ENCODE data around the gene ECHDC3. TPM values are rescaled to one million over a fixed set of nuclear protein-coding genes. Genes with fewer than 3 reads are reported as not detected.

The ECHDC3 gene
- total RNA-seq, 2 donors from 2014 or later = 77.6 to 98.3 TPM

DNA sequence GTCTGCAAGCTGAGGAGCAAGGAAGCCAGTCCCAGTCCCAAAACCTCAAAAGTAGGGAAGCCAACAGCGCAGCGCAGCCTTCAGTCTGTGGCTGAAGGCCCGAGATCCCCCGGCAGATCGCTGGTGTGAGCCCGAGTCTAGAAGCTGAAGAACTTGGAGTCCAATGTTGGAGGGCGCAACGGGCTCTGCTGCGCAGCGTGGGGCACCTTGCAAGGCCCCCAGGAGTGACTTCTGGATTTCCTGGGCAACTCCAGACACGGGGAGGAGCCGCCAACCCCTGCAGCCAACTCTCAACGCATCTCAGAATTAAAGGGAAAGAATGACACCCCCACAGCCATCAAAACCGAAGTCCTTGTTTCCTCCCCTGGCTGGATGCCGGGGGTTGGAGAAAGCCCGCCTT lies 62.2 kb downstream of the ECHDC3 start:
- Histone ChIP-seq H3K9me3 (no peaks in the 10 kb centered on the region), H3K27me3 (replicated peaks; ENCODE audit: insufficient read depth) (no peaks in the 10 kb centered on the region), H3K4me3 (no peak overlapping the region), H3K36me3 (no peaks in the 10 kb centered on the region), H3K4me1 (replicated peaks) (no peaks in the 10 kb centered on the region), H3K27ac (no peak overlapping the region)
- TF ChIP-seq POLR2AphosphoS5 (IDR thresholded peaks at IDR 0.05) (no peak), POLR2A (IDR thresholded peaks at IDR 0.05) (no peak)
- TF ChIP-seq, protein P1, sequence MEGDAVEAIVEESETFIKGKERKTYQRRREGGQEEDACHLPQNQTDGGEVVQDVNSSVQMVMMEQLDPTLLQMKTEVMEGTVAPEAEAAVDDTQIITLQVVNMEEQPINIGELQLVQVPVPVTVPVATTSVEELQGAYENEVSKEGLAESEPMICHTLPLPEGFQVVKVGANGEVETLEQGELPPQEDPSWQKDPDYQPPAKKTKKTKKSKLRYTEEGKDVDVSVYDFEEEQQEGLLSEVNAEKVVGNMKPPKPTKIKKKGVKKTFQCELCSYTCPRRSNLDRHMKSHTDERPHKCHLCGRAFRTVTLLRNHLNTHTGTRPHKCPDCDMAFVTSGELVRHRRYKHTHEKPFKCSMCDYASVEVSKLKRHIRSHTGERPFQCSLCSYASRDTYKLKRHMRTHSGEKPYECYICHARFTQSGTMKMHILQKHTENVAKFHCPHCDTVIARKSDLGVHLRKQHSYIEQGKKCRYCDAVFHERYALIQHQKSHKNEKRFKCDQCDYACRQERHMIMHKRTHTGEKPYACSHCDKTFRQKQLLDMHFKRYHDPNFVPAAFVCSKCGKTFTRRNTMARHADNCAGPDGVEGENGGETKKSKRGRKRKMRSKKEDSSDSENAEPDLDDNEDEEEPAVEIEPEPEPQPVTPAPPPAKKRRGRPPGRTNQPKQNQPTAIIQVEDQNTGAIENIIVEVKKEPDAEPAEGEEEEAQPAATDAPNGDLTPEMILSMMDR (IDR thresholded peaks at IDR 0.05) = no peak
- intact Hi-C loops (cut with DNase I) = no loop called here
- no peak for DNase-seq (ENCODE audit: low spot score)
- WGBS = 91% methylated on average over 16 of the region's 16 CpGs

DNA sequence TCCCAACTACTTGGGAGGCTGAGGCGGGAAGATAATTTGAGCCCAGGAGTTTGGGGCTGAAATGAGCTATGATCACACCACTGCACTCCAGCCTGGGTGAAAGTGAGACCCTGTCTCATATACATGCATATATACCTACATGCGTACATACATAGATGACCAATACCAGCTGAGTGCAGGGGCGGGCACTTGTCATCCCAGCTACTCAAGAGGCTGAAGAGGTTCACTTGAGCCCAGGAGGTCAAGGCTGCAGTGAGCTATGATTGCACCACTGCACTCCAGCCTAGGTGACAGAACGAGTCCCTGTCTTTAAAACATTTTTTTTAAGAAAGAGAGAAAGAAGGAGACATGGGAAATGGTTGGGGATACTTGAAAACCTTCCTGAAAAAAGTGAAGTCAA lies 63.6 kb downstream of the ECHDC3 start:
- Histone ChIP-seq H3K27ac (no peak overlapping the region), H3K9me3 (no peaks in the 10 kb centered on the region), H3K4me3 (no peak overlapping the region), H3K4me1 (replicated peaks) (no peaks in the 10 kb centered on the region), H3K36me3 (no peaks in the 10 kb centered on the region), H3K27me3 (replicated peaks; ENCODE audit: insufficient read depth) (no peaks in the 10 kb centered on the region)
- TF ChIP-seq POLR2A (IDR thresholded peaks at IDR 0.05) (no peak), POLR2AphosphoS5 (IDR thresholded peaks at IDR 0.05) (no peak)
- TF ChIP-seq, protein P1 (IDR thresholded peaks at IDR 0.05) = no peak
- DNase-seq (ENCODE audit: low spot score) = no peak
- intact Hi-C loops (cut with DNase I) = no loop called here
- 85% methylated on average over 4 of the region's 4 CpGs for WGBS

DNA sequence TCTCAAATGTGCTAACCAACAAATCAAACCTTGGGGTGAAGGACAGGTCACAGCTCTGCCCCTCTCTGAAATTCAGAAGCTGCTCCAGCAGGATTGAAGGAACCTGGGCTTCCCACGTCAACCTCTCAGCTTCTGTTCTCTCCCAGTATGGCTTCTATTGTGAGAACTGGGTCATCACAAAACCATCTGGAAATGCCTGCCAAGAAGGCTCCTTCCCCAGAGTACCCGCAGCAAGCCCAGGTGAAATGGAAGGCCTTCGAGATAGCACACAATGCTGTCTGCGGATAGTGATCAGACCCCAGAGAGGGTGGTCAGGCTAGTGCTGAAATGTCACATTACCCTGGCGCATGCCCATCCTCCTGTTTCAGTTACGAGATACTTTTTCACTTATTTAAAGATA lies 64.5 kb downstream of the ECHDC3 start:
- Histone ChIP-seq H3K4me3 (no peak overlapping the region), H3K27me3 (replicated peaks; ENCODE audit: insufficient read depth) (no peaks in the 10 kb centered on the region), H3K27ac (no peak overlapping the region), H3K36me3 (no peaks in the 10 kb centered on the region), H3K4me1 (replicated peaks) (no peaks in the 10 kb centered on the region), H3K9me3 (no peaks in the 10 kb centered on the region)
- intact Hi-C loops (cut with DNase I) = no loop called here
- WGBS = 84% methylated on average over 6 of the region's 6 CpGs
- DNase-seq (ENCODE audit: low spot score) = no peak
- TF ChIP-seq, protein P1 (IDR thresholded peaks at IDR 0.05) = no peak
- TF ChIP-seq POLR2A (IDR thresholded peaks at IDR 0.05) = no peak
- TF ChIP-seq POLR2AphosphoS5 (IDR thresholded peaks at IDR 0.05) = no peak

DNA sequence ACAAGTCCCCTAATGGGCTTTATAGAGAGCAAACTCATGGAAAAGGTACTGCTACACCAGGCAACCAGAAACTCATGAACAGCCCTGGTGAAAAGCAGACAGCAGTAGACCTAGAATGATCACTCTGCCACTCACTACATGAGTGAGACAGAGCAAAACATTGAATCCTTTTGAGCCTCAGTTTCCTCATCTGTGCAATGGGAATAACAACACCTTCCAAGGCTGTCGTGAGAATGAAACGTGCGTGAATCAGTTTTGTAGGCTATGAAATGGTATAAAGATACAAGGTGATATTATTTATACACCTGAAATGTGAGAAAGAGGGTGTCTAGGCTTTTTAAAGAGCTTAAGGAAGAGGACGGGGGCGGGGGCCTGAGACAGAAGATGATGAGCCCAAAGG lies 66.6 kb downstream of the ECHDC3 start:
- Histone ChIP-seq H3K9me3 (no peaks in the 10 kb centered on the region), H3K4me1 (replicated peaks) (no peaks in the 10 kb centered on the region), H3K27me3 (replicated peaks; ENCODE audit: insufficient read depth) (no peaks in the 10 kb centered on the region), H3K27ac (no peak overlapping the region), H3K4me3 (no peak overlapping the region), H3K36me3 (no peaks in the 10 kb centered on the region)
- no peak for TF ChIP-seq POLR2A (IDR thresholded peaks at IDR 0.05)
- TF ChIP-seq POLR2AphosphoS5 (IDR thresholded peaks at IDR 0.05) = no peak
- TF ChIP-seq, protein P1 (IDR thresholded peaks at IDR 0.05) = no peak
- WGBS = 91% methylated on average over 5 of the region's 5 CpGs
- DNase-seq (ENCODE audit: low spot score) = no peak
- intact Hi-C loops (cut with DNase I) = no loop called here

DNA sequence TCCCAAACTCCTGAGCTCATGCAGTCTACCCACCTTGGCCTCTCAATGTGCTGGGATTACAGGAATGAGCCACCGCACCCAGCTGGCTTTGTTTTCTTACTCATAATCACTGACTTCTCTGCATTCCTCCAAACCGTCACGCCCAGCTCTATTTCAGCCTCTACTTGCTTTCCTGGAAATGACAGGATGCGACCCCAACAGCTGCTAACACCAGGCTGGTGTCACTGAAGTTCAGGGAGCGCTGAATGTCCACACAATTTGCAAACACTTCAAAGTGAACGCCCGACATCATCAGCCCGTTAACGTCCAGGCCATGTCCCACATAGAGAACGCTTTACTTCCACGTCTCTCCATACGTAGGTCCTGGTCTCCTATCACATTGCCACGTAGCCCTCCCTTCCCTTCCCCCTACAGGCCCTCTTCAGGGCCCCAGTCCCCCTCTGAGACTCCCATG lies 68.2 kb downstream of the ECHDC3 start:
- intact Hi-C loops (cut with DNase I) = no loop called here
- Histone ChIP-seq H3K4me1 (replicated peaks) (no peaks in the 10 kb centered on the region), H3K27me3 (replicated peaks; ENCODE audit: insufficient read depth) (no peaks in the 10 kb centered on the region), H3K27ac (no peak overlapping the region), H3K36me3 (no peaks in the 10 kb centered on the region), H3K4me3 (no peak overlapping the region), H3K9me3 (no peaks in the 10 kb centered on the region)
- DNase-seq (ENCODE audit: low spot score) = no peak
- TF ChIP-seq POLR2A (IDR thresholded peaks at IDR 0.05) = no peak
- TF ChIP-seq, protein P1 (IDR thresholded peaks at IDR 0.05) = no peak
- no peak for TF ChIP-seq POLR2AphosphoS5 (IDR thresholded peaks at IDR 0.05)
- 58% methylated on average over 13 of the region's 13 CpGs for WGBS

All from prostate gland (tissue), 2 donors.